AG04449 (cell line): ENCODE results near the gene ARPC2.

ENCODE experiments used
- CTCF ChIA-PET: fragments of 350-600 bp; formaldehyde crosslinking; extraction: SDS; loops from one replicate; lab custom pipeline; 2021; ENCODE audit warnings: antibody characterized with exemption; lab: Yijun Ruan, JAX
- POLR2A ChIA-PET: fragments of 400-600, 350-600 bp; formaldehyde crosslinking; extraction: SDS; loops from one replicate; lab custom pipeline; 2020; ENCODE audit warnings: antibody characterized with exemption, inconsistent platforms; lab: Yijun Ruan, JAX
- DNase-seq: peaks from one replicate; pipeline ENCODE4 v3.0.0-alpha.2; 2010; ENCODE audit warnings: low read depth, low spot score
- H3K4me3 ChIP-seq: 2 replicates; pipeline ENCODE4 v1.5.1; 2011; ENCODE audit warnings: low read depth, mild to moderate bottlenecking, control low read depth, low read length
- TF ChIP-seq, protein P1 (sequence below): IDR thresholded peaks from one replicate; pipeline ENCODE4 v1.5.1; 2011; ENCODE audit warnings: mild to moderate bottlenecking, moderate library complexity, low read length, control low read depth, inconsistent platforms; ENCODE audit not compliant: insufficient read depth; ENCODE audit errors: missing control alignments

Gene ARPC2

DNA sequence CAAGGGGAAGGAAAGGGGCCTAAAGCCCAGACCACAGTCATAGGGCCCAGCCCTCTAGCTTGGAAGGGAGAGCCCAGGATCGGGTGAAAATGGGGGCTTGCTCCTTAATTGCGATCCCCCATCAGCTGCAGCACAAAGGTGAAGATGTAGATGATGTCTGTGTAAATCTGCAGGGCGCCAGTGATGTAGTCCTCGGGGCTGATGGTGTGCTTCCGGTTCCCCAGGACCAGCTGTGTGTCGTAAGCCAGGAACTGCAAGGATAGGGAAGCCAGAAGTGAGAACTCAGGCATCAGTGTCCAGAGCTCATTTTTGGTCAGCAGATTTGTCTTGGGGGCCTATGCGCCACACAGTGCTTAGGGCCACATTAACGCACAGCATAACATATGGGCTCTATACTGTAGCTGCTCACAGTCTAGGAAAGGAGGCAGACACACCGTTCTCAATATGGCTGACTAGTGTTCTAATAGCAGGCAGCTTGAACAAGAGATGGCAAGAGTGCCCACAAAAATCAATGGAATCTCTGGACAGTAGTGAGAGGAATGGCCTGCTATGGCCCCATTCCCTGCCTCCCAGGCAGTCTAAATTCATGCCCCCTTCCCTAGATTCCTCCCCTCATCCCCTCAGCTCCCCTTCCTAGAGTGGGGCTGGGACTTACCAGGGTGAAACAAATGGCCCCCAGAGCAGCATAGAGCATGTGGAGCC is 58.5 kb downstream of the ARPC2 start:
- CTCF ChIA-PET: interaction anchor here (0.8 to 10.0 kb wide), 12 partner anchors 9 to 190 kb away, joined by 3 to 193 read pairs (median 8); partner anchors contain the start of genes CATIP, CTDSP1 and TMBIM1
- no peak overlapping the region for H3K4me3 ChIP-seq
- DNase-seq: no peak
- POLR2A ChIA-PET: interaction anchor here (0.9 to 4.0 kb wide), 2 partner anchors 11 to 47 kb away, joined by 3 to 20 read pairs; no protein-coding TSS in a partner anchor
- TF ChIP-seq, protein P1, sequence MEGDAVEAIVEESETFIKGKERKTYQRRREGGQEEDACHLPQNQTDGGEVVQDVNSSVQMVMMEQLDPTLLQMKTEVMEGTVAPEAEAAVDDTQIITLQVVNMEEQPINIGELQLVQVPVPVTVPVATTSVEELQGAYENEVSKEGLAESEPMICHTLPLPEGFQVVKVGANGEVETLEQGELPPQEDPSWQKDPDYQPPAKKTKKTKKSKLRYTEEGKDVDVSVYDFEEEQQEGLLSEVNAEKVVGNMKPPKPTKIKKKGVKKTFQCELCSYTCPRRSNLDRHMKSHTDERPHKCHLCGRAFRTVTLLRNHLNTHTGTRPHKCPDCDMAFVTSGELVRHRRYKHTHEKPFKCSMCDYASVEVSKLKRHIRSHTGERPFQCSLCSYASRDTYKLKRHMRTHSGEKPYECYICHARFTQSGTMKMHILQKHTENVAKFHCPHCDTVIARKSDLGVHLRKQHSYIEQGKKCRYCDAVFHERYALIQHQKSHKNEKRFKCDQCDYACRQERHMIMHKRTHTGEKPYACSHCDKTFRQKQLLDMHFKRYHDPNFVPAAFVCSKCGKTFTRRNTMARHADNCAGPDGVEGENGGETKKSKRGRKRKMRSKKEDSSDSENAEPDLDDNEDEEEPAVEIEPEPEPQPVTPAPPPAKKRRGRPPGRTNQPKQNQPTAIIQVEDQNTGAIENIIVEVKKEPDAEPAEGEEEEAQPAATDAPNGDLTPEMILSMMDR: no peak

GRCh38 chr2:218276986-218277755 is 60.2 kb downstream of the ARPC2 start:
- no peak for DNase-seq
- H3K4me3 ChIP-seq: no peak overlapping the region
- CTCF ChIA-PET: interaction anchor here (3.2 to 10.0 kb wide), 4 partner anchors 8 to 118 kb away, joined by 10 to 193 read pairs (median 100); partner anchors contain the start of gene TMBIM1
- POLR2A ChIA-PET: interaction anchor here (4.0 kb wide), 1 partner anchor 9 kb away, joined by 20 read pairs; no protein-coding TSS in a partner anchor
- TF ChIP-seq, protein P1: no peak

DNA sequence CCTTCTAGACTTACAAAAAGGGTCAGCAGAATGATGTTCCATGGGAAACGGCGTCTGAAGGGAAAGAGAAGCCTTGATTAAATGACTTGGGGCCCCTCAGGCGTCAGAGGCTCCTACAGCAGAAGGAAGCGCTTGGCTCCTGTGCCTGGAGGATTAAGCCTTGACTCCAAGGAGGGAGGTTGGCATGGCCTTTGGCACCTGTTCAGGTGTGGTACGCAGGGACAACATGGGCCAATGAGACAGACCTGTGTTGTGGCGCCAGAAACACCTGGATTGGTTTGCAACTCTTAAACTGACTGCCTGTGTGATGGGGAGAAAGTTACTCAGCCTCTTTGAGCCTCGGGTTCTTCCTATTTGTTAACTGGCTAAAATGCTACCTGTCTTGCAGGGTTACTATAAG is 60.9 kb downstream of the ARPC2 start:
- CTCF ChIA-PET: interaction anchor here (10.0 kb wide), 1 partner anchor 15 kb away, joined by 118 read pairs; the partner anchor contains the start of gene TMBIM1
- POLR2A ChIA-PET: no interaction called here
- TF ChIP-seq, protein P1: no peak
- no peak overlapping the region for H3K4me3 ChIP-seq
- no peak for DNase-seq

DNA sequence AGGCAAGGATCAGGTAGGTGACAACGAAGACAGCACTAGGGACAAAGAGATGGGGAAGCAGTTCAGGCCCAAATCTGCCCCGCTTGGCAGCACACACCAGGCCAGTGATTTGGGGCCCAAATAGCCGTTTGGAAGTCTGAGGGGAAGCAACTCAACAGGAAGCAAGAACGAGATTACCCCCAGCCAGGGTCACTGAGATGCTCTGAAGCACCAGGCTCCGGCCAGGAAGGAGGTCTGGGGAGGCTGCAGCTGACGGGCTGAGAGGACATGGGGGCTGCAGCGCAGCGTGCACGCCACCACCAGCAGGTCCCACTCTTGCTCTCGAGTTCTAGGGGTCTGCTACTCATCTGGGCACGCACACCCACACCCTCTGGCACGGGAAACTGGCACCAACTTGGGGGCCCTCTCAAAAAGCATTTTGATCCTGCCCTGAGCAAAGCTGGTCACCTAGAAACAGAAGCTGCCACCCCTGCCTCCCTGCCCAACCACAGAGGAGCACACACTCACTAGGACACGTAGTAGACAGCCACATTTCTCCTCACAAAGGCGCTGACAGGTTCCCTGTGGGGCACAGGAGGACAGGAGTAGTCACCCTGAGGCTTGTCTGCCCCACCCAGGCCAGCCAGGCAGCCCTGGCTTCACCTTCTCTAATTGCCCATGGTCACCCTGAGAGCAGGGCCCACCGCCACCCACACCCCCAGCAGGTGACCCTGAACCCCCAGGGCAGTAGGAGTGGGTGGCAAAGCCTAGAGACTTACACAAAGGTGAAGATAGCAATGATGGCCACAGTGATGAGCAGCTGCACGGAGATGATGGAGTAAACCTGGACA is 61.8 kb downstream of the ARPC2 start:
- no peak for DNase-seq
- CTCF ChIA-PET: interaction anchor here (10.0 kb wide), 1 partner anchor 14 kb away, joined by 118 read pairs; the partner anchor contains the start of gene TMBIM1

GRCh38 chr2:218280260-218280870 is 63.4 kb downstream of the ARPC2 start:
- H3K4me3 ChIP-seq: no peak overlapping the region
- no peak for DNase-seq
- CTCF ChIA-PET: interaction anchor here (0.6 to 1.1 kb wide), 2 partner anchors 9 to 183 kb away, joined by 3 read pairs; no protein-coding TSS in a partner anchor
- TF ChIP-seq, protein P1: no peak
- POLR2A ChIA-PET: no interaction called here

More for the DNA sequence above, 61.8 kb downstream of the ARPC2 start:
- TF ChIP-seq, protein P1: no peak
- no peak overlapping the region for H3K4me3 ChIP-seq
- POLR2A ChIA-PET: no interaction called here
